Fibroblast of gingiva (primary cell): ENCODE data around the gene SHC2.
"Not testable (repeated sequence)": the region's sequence is repeated elsewhere in the genome, so short reads cannot be mapped to it uniquely, and the experiment has no call there.

Source experiments
- DNase-seq: peaks from one replicate; pipeline ENCODE4 v3.0.0-alpha.2; 2011; ENCODE audit warnings: low read depth

The SHC2 gene

DNA sequence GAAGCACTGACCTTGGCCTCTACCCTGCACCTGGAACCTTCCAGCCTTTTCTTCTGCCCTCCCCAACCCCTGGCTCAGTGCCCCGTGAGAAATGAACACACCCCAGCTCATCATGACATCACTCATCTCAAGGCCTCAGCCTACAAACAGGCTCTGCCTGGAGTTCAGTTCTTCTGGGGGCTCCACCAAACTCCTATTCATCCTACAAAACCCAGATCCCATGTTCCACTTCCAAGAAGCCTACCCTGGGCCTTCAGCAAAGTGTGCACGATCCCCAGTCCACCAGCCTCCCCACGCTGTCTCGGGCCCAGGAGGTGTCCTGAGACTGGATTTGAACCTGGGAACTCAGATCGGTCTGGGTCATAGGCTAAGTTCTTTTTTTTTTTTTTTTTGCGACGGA, 9.0 kb upstream of the SHC2 start:
- DNase-seq = no peak

DNA sequence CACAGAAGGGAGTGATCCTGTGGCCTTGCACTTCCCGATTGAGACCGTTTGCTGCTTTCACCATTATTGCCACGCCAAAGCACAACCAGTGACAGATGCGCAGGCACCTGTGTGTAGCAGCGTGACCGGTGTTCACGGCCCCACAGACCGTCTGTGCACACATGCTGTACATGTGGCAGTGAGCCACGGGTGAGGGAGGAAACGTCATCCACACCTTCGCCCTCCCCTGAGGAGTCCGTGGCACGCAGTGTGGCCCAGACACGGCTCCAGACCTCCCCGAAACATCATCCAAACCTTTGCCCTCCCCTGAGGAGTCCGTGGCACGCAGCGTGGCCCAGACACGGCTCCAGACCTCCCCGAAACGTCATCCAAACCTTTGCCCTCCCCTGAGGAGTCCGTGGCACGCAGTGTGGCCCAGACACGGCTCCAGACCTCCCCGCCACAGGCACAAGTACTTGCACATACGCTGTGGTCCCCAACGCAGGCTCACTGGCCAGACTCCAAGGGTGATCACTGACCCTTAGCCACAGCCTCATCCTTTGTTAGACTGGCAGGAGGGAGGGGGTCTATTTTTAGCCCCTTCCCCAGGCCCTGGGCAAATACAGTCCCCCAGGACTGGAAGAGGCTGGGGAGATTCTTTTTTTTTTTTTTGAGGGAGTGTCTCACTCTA, 7.9 kb upstream of the SHC2 start:
- DNase-seq = no peak

DNA sequence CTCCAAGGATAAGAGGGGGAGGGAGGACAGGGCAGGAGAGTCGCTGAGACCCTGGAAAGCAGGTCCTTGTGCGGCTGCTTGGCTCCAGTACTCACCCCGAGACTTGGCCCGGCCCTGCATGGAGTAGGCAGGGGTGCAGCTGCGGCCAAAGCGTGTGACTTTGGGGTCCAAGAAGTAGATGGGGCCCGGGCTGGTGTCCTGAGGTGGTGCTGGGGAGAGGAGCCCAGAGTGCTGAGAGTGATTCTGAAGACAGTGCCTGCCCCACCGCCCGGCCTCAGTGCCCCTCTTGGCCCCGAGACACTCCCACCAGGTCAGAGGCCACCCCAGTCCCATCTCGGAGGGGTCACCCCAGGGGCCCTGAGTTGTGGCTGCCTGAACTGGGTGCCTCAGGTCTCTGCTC, 6.7 kb upstream of the SHC2 start:
- DNase-seq = no peak

DNA sequence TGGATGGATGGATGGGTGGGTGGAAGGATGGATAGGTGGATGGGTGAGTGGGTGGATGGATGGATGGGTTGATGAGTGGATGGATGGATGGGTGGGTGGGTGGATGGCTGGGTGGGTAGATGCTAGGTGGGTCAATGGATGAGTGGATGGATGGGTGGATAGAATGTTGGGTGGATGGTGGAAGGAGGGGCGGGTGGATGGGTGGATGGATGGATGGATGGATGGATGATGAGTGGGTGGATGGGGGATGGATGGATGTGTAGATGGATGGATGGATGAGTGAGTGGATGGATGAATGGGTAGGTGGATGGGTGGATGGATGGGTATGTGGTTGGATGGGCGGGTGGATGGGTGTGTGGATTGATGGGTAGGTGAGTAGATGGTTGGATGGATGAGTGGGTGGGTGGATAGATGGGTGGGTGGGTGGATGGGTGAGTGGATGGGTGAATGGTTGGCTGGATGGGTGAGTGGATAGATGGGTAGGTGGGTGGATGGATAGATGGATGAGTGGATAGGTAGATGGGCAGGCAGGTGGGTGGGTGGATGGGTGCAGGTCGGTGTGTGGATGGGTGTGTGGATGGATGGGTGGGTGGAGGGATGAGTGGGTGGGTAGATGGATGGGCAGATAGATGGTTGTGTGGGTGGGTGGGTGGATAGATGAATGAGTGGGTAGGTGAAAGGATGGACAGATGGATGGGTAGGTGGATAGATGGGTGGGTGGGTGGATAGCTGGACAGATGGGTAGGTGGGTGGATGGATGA, 4.4 kb upstream of the SHC2 start:
- DNase-seq = no peak

DNA sequence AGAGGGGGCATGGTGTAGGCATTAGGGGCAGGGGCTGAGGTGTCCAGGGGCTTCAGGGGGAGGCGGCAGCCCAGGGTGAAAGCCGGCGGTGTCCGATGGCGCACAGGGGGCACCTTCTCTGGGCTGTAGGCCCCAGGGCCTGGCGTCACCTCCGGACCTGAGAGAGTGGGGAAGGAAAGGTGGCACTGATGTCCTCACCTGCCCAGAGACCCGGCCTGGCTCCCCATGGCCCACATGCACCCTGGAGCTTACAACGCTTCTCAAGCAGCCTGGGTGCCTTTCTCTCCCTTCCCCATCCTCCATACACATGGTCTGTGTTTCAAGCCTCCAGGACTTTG, 3.3 kb upstream of the SHC2 start:
- DNase-seq = no peak

DNA sequence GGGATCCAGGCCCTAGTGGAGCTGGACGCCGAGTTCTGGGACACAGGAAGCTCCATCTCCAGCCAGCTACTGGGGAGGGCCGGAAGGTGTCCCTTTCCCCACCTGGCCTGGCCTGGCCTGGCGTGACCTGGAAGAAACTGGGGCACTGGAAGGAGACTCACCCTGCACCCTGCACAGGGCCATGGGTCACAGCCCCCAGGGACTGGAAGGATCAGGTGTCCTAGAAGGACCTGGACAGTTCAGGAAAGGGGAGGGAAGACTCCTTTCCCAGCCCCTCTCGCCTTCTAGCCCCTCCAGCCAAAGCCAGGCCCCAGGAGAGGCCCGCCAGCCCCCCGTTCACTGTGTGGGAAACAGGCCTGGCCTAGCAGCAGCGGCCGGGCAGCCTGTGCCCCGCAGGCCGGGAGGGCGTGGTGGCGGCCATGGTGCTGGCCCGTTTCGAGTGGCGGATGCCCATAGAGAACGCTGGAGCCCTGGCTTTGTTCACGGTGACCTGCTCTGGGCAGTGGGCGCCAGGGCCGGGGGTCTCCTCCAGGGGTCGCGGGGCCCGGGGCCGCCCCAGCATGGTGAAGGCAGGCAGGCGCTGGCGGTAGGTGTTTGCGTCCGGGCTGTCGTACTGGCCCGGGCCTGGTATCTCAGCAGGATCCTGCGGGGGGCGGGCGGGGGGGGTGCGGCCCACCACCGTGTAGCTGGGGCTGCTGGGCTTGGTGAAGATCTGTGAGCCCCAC, 2.8 kb upstream of the SHC2 start:
- no peak for DNase-seq

DNA sequence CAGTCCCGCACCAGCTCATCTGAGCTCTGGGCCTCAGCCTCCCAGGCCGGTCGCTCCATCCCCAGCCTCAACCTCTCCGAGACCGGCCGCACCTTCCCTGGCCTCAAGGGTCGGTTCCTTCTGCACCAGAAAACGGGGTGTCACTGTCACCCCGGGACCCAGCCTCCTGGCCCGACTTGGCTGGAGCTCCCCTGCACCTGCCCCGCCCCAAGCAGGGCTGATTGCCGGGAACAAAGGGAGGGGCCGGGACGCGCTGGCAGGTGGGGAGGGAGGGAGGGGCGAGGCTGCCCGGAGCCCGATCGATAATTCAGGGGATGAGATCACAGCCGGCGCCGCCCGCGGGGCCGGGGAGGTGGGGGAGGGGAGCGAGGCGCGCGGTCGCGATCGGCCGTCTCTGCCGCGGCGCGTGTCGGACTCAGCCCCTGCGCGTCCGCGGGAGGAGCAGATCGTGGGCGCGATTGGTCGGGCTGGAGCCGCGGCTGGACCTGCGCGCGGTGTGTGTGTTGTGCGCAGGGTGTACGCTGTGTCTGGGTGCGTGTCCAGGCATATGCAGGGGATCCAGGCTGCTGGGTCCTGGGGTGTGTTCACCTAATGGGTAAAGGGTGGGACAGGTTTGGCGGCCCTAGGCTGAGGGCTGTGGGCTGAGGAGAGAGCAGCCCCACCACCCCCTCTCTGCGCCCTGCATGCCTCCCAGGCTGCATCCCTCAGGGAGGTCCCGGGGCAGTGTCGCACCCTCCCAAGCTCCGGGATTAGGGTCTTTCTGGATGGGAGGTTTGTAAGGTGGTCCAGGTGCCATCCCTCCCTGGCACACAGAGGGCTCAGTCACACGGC, 1.1 kb upstream of the SHC2 start:
- DNase-seq = no peak

DNA sequence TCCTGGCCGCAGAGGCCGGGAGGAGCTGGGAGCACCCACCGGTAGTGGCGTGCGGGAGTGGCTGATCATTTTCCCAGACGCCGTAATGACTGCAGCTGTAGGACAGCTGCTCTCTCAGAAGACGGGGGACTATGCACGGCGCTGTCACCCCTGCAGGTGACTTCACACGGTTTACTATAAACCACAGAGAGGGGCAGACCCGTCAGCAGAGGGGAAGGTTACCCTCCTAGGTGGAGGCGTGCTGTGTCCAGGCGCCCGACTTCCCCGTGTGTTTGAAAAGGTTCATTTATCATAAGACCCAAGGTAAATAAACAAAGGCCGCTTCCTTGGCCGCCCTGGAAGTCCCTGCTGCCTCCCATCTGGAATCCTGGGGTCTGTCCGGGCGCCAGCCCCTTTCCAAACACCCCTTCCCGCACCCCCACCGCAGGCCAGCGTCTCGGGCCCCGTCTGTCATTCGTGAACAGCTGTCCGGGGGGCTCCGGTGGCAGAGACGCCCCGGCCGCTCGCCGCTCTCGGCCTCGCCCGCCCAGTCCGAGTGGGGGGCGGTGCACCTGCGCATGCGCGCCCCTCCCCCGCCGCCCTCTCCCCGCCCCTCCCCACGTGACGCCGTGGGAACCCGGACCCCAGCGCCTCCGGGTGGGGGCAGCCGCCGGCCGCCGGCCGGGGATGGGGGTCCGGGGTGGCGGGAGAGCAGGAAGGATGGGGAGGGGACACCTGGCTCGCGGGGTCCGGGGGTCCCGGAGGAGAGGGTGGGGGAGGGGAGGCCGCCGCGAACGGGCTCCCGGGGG, 915 bp downstream of the SHC2 start:
- no peak for DNase-seq

DNA sequence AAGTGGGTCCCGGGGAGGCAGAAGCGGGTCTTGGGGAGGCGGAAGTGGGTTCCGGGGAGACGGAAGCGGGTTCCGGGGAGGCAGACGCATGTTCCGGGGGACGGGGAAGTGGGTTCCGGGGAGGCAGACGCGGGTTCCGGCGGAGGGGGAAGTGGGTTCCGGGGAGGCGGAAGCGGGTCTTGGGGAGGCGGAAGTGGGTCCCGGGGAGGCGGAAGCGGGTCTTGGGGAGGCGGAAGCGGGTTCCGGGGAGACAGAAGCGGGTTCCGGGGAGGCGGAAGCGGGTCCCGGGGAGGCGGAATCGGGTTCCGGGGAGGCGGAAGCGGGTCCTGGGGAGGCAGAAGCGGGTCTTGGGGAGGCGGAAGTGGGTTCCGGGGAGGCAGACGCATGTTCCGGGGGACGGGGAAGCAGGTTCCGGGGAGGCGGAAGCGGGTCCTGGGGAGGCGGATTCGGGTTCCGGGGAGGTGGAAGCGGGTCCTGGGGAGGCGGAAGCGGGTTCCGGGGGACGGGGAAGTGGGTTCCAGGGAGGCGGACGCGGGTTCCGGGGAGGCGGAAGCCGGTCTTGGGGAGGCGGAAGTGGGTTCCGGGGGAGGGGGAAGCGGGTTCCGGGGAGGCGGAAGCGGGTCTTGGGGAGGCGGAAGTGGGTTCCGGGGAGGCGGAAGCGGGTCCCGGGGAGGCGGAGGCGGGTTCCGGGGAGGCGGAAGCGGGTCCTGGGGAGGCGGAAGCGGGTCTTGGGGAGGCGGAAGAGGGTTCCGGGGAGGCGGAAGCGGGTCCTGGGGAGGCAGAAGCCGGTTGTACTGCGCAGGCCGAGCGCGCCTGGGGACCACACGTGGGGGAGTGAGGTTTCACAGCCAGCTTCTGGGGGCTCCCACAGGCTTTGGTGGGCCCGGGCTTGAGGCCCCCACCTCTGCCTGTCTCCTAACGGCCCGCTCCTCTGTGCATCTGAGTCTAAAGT, 2.5 kb downstream of the SHC2 start:
- no peak for DNase-seq

DNA sequence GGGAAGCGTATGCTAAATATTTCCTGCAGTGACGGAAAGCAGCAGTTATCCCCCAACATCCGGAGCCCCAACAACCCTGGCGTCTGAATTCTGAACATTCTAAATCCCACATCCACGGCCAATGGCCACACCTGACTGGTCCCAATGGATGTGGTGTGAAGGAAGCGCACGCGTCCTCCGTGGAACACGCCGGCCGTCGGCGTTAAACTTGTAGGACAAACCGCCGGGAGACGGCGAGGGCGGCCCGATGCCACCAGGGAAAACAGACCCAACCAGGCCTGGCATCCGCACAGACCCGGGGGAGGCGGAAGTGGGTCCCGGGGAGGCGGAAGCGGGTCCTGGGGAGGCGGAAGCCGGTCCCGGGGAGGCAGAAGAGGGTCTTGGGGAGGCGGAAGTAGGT, 3.2 kb downstream of the SHC2 start:
- DNase-seq = no peak

DNA sequence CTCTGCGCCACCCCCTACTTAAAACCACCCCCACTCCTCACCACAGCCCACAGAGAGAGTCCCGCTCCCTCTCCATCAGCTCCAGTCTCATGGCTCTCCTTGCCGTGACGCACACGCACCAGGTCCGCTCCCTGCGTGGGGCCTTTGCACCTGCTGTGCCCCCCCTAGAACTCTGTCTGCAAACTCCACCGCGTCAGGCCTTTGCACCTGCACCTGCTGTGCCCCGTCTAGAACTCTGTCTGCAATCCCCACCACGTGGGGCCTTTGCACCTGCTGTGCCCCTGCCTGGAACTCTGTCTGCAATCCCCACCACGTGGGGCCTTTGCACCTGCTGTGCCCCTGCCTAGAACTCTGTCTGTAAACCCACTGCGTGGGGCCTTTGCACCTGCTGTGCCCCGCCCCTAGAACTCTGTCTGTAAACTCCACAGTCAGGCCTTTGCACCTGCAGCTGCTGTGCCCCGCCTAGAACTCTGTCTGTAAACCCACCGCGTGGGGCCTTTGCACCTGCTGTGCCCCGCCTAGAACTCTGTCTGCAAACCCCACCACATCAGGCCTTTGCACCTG, 4.2 kb downstream of the SHC2 start:
- DNase-seq = no peak

DNA sequence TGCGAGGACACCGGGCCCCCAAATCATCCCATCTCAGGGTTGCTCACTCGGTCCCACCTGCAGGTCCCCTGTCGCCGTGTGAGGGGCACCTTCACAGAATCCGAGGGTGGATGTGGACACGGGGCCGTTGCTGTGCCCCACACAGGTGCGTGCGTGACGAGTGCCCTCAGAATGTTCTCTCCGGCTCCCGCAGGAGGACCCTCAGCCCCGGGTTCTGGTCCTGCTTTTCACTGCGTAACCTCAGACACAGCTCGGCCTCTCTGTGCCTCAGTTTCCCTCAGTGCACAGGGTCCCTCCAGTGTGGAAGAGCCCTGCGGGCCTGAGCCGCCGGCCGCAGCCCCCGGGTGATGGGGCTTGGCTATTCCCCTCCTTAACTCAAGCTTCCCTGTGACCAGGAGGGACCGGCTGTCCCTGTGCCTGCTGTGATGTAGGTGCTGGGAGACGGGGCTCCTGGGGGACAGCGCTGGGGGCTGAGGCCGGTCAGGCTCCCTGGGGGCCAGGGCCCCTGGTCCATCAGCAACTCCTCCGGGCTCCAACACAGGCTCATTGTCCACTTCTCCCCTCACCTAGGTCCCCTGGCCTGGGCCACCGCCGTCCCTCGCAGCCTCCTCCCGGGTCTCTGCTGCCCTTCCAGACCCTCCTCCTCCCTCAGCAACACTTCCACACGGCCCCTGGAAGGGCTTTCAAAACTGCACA, 4.8 kb downstream of the SHC2 start:
- no peak for DNase-seq

DNA sequence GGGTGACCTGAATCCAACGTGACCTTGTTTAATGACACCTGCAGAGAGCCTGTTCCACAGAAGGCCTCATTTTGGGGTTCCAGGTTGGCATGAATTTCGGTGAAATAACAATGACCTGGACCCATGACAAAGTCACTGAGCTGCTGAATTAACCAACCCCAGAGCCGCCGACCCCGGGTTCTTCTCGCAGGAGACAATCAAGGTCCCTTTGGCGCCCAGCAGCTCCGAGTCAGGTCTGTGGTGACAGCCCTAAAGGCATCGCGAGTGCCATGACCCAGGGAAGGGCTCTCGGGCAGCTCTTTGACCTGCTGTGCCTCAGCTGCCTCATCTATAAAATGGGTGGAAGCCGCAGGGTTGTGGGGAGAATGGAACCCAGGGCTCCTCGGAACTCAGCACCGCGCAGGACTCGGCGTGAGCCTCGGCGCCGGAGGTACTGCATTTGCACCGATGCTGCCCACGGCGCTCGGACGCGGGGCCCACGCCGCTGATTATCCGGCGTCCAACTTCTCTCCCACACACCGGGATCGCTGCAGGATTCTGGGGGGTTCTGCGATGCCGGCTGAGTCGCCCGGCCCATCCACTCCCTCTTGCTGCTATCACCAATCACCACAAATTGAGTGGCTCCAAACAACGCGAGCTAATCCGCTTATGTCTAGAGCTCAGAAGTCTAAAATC, 5.7 kb downstream of the SHC2 start:
- DNase-seq = no peak

DNA sequence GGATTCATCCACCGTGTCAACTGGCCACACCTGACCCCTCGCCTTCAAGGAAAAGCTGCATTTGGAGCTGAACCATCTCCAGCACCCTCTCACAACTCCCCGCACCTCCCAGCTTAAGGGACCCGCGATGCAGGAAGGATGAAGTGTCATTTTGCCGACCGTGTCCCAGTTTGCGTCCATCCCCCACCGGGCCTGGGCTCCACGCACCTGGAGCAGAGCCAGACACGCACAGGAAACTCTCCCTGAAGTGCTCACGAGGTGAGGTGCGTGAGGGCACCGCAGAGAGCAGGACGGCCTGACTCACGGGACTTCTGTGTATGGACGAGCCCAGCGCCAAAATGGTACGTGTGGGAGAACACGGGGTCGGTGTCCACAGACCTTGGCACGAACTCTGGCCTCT, 7.2 kb downstream of the SHC2 start:
- DNase-seq = no peak

DNA sequence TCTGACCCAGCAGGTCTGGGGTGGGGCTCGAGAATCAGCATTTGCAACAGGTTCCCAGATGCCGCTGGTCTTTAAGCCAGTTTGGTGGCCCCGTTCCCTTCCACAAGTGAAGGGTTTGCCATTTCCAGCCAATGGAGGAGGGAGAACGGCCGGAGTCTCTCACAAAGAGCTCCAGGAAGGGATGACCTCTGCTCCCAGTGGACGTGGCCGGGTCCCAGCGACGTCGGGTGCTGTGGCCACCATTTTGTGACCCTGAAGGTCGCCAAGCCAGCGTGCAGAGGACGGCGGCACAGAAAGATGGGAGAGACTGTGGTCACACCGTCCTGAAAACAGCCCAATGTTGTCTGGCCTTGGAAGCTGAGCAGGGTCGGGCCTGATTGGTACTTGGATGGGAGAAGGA, 8.0 kb downstream of the SHC2 start:
- DNase-seq = no peak

DNA sequence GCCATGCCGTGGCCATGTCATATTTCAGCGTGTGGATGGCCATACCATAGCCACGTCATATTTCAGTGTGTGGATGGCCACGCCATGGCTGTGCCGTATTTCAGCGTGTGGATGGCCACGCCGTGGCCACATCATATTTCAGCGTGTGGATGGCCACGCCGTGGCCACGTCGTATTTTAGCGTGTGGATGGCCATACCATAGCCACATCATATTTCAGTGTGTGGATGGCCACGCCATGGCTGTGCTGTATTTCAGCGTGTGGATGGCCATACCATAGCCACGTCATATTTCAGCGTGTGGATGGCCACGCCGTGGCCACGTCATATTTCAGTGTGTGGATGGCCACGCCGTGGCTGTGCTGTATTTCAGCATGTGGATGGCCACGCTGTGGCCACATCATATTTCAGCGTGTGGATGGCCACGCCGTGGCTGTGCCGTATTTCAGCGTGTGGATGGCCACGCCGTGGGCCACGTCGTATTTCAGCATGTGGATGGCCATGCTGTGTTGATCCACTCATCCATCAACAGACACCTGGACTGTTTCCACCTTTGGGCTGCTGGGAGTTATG, 9.8 kb downstream of the SHC2 start:
- not testable (repeated sequence) for DNase-seq

DNA sequence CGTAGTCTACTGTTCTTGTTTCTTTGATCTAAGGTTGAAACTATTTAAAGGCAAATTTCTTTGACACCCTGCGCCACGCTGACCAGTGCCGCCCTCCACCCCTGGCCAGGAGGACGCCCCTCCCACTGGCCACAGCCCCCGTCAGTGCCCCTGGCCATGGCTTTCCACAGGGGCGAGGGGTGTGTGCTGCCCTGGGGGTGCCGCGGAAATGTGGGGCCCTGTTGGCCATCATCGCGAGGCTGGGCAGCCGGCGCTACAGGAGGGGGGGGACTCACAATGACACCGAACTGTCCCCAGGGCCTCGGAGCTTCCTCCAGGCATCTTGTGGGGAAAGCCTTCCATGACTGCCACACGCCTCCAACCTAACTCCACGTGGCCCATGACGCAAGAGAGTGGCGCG, 10.9 kb downstream of the SHC2 start:
- no peak for DNase-seq

DNA sequence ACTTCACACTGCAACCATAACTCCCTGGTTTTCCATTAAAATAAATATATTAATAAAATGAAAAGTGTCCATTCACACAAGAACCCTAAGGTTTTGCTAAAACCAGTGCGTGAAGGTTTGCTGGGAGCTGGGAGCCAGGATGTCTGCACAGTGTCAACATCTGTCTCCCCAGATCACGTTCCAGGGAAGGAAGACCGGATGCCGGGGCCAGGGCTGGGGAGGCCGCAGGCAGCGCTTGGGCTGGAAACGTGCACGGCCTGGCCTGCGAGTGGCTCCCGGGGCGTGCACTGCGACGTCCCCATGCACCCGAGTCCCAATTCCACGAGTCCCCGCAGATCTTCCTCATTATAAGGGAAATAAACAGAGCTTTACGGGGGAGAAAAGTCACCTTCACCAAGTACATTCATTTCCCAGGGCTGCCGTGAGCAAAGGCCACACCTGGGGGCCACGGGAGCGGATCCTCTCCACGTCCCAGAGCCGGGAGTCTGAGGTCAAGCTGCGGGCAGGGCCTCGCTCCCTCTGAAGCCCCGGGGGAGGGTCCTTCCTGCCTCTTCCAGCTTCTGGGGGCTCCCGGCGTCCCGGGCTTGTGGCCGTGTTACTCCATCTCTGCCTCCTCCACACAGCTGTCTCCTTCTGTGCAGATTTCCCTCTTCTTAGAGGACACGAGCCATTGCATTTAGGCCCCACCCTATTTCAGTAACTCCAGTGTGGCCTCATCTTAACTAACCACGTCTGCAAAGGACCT, 12.8 kb downstream of the SHC2 start:
- DNase-seq = no peak
